Stimulated activated CD8-positive, alpha-beta memory T cell treated with anti-CD3 and anti-CD28 coated beads, Interleukin-12 subunit alpha, Interleukin-12 subunit beta, amount 100 ng/mL, for 1 hour (primary cell): ENCODE measurements around the gene ROR2.
"Not testable (repeated sequence)": the region's sequence is repeated elsewhere in the genome, so short reads cannot be mapped to it uniquely, and the experiment has no call there.

Experiments
- DNase-seq: peaks from one replicate; pipeline ENCODE4 v3.0.0-alpha.2; 2020; ENCODE audit warnings: low read depth

Gene ROR2

DNA sequence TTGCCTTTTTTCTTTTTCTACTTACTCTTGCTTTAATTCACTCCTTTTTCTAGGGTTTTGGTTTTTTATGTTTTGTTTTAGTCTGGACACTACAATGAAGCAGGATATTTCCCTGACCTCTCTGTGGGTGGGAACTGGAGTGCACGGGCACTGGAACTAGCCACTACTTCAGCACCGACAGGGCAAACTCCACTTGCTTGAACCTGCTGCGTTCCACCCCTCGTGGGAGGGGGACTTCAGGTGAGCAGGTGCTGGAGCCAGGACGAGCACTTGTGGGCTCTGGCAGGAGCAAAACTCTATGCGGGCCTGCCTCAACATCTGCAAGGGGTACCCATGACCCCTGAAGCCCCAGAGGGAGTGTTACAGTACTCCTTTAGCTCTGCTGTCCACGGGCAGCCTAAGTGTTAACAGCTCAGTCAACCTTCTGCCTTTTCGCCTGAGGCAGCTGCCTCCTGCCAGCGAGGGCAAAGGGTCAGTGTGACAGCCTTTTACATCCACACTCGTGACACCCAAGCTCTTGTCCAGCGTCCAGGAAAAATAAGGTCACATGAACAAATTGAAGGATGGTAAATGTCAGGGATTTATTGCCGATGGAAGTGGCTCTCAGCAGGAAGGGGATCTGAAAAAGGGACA is 382.3 kb downstream of the ROR2 start:
- no peak for DNase-seq

DNA sequence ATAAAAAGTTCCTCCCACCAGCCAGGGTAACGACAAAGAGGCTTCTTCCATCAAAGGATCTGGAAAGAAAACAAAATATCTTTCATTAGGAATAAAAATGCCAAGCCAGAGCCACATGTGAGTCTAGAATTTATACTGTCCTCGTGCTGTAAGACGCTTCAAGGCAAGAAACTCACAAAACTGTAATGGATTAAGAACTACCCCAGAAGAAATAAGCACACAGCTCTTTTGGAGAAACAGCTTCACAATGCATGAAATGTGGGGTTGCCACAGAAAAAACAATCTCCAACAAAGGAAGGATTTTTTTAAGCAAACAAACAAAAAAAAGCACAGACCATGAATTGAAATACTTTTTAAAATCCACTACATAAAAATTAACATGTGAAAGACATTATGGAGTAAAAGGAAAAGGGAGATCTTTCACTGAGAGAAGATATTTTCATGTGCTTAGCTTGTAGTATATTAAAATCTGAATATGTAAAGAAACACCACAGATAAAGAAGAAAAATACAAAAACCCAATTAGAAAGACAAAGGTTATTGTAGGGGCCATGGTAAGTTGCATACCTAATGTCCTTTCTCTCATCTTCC is 385.9 kb downstream of the ROR2 start:
- no peak for DNase-seq

DNA sequence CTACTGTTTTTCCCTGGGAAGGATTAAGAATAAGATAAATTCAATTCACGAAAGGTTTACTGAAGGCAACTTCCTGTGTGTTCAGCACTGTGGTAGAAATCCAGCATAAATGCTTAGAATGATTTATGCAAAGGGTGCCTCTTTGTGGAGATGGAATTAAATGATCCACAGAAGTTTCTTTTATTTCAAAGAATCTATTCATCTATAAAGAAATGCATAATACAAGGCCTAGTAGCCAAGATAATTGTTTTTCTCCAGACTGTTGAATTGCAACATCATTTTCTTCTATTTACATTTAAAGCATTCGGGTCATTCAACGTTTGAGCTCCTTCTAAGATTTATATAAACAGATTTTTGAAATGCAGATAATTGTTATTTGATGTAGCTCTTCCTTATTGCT is 387.6 kb downstream of the ROR2 start:
- DNase-seq, result no peak

DNA sequence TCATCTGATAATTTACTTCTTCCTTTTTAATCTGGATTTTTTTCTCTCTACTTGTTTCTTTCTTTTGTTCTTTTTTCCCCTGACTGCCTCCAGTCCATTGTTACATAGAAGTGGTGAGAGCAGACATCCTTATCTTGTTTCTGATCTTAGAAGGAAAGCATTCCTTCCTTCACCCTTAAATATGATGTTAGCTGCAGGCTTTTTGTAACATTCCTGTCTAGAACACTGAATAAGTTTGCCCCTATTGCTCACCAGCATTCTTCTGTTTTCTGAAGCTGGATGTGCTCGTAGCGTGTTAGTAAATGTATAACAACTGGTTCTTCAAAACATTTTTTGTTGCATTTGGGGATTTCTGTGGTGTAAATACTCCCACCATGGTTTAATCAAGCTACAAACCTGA is 389.7 kb downstream of the ROR2 start:
- no peak for DNase-seq

DNA sequence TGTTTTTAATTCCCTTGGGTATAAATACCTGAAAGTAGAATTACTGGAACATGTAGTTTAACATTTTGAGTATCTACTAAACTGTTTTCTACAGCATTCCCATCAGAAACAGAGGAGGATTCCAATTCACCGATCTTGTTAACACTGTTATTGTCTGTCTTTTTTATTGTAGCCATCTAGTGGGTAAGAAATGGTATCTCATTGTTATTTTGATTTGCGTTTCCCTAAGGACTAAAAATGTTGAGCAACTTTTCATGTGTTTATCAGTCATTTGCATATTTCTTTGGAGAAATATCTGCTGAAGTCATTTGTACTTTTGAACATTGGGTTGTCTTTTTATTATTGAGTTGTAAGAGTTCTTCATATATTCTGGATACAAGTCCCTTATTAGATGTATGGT is 391.1 kb downstream of the ROR2 start:
- no peak for DNase-seq

DNA sequence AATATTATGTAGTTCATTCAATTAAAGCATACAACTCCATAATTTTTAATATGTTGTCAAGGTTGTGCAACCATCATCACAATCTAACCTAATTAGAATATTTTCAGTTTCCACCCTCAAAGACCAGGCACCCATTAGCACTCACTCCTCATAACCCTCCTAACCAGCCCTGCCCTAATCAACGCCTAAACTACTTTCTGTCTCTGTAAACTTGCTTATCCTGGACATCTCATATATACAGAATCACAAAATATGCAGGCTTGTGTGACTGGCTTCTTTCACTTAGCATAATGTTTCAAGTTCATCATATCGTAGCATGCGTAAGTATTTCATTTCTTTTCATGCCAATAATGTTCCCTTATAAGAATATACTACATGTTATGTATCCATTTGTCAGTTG is 391.6 kb downstream of the ROR2 start:
- DNase-seq, result no peak

DNA sequence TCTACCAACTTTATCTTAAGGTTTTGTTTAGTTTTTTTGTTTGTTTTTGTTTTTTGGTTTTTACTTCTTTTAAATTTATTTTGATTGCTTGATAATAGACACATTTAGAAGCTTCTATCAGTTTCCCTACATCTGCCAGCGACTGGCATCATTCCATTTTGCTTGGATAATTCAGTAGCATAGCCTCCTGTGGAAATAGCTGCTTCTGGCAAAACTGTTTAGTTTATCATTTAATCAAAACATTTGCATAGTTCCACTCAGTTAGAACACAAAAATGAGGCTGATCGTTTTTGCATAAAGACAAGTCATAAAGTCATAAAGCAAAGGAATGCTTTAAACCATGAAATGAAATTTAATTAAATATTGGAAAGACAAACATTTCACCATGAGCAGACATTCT is 392.7 kb downstream of the ROR2 start:
- DNase-seq, result no peak

DNA sequence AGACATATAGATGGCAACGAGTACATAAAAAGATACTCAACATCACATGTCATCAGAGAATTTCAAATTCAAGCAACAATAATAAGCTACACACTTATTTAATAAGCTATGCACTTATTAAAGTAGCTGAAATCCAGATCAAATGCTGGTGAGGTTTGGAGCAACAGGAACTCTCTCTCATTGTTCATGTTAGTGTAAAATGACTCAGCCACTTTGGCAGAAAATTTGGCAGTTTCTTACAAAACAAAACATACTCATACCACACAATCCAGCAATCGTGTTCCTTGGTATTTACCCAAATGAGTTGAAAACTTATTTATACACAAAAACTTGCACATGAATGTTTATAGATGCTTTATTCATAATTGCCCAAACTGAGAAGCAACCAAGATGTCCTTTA is 394.9 kb downstream of the ROR2 start:
- DNase-seq, result no peak

DNA sequence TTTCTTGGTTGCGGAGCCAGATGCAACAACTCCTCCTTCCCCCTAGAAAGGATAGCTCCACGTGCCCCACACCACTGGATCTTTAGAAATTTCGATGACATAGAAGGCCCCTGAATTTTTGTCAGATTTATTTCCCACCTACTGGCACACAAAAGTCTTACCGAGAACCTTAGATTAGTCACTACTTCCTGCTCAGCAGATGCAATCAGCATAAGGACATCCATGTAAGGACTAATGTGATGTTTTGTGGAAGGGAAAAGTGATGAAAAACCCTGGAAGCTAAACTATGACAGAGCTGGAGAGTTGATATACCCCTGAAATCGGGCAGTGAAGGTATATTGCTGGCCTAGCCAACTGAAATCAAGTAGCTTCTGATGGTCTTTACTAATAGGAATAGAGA is 400.9 kb downstream of the ROR2 start:
- DNase-seq, result no peak

DNA sequence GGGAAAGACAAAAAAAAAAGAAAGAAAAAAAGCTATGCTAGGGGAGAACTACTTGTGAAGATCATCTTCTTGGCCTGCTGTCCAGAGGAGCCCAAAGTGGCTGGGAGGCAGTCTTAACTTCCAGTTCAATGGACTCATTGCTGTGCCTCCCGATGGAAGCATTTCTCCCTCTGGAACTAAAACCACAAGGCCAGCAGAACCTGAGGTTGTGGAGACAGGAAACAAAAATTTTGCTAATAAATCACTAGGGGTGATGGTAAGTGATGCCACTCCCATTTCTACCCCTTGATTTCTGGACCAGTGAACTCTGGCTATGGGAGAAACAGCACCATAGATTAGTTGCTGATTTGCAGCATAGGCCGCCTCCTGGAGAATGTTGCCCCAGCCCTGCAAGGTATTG is 402.9 kb downstream of the ROR2 start:
- DNase-seq, result no peak

DNA sequence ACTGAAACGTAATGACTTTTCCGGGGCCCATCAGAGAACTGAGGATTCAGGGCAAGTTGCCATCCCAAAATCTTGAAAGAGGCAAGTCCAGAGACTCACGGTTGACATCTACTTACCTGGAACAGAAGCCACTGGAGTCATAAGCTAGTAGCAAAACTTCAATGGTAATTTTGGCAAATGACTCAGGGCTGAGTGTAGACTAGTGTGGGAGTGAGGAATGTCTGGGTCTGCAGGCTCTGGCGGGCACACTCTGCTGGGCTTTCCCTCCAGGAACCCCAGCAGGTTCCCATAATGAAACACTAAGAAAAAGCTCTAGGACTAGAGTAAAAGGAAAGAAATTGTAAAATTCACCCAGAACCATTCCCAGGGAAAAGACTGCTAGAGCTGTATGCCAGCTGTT is 403.5 kb downstream of the ROR2 start:
- no peak for DNase-seq

DNA sequence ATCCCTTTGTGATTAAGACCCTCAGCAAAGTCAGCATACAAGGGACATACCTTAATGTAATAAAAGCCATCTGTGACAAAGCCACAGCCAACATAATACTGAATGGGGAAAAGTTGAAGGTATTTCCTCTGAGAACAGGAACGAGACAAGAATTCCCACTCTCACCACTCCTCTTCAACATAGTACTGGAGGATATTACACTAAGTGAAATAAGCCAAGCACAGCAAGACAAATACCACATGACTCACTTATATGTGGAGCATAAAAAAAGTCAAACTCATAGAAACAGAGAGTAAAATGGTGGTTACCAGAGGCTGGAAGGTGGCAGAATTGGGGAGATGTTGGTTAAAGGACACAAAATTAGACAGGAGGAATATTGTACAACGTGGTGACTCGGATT is 408.3 kb downstream of the ROR2 start:
- no peak for DNase-seq

DNA sequence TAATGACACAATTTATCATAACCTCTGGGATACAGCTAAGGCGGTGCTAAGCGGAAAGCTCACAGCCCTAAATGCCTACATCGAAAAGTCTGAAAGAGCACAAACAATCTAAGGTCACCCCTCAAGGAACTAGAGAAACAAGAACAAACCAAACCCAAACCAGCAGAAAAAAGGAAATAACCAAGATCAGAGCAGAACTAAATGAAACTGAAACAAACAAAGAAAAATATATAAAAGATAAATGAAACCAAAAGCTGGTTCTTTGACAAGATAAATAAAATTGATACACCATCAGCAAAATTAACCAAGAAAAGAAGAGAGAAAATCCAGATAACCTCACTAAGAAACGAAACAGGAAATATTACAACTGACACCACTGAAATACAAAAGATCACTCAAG is 409.5 kb downstream of the ROR2 start:
- not testable (repeated sequence) for DNase-seq

DNA sequence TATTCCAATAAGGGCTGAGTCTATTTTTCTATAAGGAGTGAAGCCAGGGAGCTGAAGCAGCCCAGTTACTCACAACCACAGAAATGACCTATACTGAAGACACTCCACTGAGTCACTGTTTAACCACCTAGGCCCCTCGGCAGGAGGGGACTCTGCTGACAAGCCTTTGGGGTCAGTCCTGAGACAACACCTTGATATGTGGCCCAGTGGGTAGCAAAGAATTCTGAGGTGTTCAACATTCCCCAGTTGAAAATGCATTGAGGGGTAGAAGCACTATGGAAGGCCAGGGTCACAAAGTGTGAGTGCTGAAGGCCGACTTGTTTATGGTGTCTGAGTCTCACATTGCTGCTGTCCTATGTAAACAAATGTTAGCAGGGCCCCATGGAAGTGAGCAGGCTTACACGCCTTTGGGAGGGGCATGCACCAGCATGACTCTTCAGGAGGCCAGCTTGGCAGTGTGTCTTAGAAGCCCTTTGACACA is 413.8 kb downstream of the ROR2 start:
- no peak for DNase-seq

DNA sequence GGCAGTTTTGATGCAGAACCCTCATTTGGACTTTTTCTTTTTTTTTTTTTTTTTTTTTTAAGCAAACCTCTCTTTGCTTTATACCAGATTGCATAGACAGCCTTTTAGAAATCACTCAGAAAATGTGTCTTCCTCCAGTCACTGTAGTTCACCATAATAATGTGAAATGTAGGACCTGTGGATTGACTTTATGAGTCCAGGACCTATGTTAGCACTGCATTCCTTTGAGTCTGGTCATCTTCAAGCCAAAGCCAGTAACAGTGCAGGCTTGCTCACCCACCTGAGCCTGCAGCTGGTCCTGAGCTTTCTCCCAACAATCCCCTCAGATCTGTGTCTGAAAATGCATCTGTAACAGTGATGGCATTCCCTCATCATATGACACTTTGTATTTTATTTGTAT is 415.7 kb downstream of the ROR2 start:
- no peak for DNase-seq

DNA sequence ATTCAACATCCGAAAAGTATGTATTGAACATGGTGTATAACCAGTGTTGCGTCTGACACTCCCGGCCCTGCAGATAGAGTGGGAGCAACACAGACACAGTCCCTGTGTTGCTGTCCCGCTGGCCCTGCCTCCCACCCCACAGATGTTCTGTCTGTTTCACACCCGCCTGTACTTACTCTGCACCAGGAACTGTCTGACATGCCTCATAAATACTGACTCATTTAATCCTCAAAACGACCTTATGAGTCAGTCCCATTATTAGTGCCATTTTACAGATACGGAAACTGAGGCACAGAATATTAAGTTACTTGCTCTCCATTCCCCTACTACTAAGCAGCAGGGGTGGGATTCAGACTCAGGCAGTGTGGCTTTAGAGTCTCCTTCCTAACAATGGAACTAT is 416.6 kb downstream of the ROR2 start:
- no peak for DNase-seq

DNA sequence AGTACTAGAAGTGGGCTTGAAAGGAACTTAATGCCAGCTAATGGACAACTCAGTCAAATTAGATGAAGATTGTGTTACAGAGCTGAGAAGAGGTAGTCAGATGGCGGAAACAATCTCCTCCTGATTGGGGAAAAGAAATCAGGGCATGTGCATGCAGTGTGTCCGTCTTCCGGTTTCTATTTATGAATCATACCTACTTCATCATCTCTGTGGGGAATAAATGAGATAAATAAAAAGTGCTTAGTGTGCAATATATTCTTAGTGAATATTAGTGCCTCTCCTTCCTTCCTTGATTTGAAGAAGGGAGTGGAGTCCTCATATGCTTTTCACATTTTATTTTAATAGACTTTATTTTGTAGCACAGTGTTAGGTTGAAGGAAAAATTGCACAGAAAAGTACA is 417.7 kb downstream of the ROR2 start:
- DNase-seq, result no peak

DNA sequence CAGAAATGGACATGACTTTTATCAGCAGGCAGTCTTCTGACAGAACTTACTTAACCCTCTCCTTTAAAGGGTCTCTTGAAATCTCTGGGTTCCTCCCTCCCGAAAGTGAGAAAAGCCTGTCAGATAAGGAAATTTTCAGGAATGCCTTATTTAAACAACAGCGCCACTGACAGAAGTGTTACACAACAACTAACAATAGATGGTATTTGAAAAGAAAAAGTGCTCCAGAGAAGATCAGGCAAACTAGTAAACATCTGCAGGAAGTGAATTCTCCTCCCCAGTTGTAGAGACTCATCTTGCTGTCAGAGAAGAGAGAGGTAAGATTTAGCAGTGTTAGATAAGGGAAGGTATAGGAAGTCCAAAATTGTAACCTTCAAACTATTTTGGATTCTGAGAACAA is 419.2 kb downstream of the ROR2 start:
- DNase-seq, result no peak

DNA sequence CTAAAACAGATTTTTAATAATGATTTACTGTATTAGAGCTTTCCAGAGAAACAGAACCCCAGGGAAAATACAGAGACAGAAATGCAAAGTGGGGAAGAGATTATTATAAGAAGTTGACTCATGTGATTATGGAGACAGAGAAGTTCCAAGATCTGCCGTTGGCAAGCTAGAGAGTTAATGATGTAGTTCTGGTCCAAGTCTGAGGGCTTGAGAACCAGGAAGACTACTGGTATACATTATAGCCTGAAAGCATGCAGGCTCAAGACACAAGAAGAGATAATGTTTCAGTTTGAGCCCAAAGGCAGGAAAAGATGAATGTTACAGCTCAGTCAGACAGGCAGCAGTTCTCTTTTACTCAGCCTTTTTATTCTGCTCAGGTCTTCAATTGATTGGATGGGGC is 427.5 kb downstream of the ROR2 start:
- no peak for DNase-seq

DNA sequence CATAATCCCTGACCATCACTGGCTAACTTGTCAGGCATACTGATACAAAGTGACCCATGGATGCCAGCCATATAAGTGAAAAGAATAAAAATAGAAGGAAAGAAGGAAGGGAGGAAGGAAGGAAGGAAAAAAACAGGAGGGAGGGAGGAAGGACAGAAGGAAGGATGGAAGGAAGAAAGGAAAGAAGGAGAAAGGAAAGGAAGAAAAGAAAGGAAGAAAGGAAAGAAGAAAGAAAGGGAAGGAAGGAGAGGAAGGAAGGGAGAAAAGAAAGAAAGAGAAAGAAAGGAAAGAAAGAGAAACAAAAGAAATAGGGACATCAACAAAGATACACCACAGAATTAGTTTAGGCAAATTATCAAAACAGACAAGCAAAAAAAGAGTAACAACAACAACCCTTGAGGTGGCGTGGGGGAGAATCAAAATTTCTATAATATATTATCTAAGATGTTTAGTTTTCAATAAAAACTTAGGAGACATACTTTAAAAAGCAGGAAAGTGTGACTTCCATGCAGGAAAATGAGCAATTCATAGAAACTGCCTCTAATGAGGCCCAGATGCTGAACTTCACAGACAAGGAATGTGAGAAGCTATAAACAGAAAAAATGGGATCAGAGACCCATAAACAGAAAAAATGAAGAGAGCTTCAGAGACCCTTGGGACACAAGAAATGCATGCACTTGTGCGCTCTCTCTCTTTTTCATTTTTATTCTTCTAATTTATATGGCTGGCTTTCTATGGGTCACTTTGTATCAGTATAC is 430.3 kb downstream of the ROR2 start:
- no peak for DNase-seq

DNA sequence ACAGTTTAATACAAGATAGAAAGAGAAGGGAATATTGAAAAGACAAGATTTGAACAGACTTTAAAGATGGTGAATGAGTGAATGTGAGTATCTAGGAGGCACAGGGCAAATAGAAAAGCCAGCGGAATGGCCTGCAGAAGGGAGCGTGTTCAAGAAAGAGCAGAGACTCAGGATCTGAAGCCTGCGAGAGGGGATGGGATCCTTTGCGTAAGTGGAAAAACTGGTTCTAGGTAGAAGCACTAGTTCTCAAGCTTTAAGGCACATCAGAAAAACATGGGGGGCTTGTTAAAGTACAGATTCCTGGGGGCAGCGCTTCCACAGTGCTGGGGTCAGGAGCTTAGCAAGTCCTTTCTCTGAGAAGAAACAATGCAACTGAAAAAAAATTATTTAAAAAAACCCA is 431.6 kb downstream of the ROR2 start:
- no peak for DNase-seq

DNA sequence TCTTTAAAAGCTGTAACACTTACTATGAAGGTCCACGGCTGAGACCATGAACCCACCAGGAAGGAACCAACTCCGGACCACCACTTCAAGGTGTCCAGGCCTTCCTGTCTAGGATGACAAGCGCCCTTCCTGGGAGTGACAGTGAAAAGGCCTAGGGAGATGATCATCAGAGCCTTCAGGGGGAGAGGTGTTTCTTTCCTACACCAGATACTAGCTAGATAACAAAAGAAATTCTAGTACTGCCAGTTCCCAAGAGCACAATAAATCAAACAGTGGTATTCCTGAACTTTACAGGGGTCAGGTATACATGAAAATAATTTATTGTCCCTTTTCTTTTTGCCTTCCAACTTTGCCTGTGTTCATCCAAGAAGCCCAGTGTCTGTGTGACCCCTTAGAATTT is 432.2 kb downstream of the ROR2 start:
- DNase-seq, result no peak

DNA sequence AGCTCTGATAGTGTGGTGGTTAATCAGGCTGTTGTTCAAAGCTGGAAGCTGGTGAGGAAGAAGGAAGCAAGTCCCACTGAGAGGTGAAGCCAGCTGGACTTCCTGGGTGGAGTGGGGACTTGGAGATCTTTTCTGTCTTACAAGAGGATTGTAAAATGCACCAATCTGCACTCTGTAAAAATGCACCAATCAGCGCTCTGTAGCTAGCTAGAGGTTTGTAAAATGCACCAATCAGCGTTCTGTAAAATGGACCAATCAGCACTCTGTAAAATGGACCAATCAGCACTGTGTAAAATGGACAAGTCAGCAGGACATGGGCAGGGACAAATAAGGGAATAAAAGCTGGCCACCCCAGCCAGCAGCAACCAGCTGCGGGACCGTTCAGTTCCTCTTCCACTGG is 432.7 kb downstream of the ROR2 start:
- not testable (repeated sequence) for DNase-seq

DNA sequence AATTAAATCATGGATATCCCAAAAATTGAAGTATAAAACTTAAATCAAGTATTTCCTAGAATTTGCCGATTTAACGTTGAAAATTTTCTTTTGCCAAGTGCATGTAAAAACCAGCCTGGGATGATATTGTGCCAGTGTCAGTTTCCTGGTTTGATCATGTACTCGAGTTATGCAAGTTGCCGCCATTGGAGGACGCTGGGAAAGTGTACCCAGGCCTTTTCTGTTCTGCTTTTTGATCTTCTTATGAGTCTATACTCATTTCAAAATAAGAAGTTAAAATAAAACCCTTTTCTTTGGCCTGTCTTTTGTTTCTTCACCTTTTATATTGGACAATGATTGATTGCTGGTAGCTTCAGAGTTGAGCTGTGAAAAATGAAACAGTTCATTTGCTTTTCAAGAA is 433.3 kb downstream of the ROR2 start:
- no peak for DNase-seq
